SK-N-SH (cell line): ENCODE data around the gene VLDLR.

ENCODE experiments used
- GATA2 ChIP-seq: sonication (generic); formaldehyde crosslinking; IDR thresholded peaks from 2 replicates; pipeline ENCODE4 v1.5.0; 2020; ENCODE audit warnings: mild to moderate bottlenecking, missing genetic modification reagents
- TAF1 ChIP-seq: IDR thresholded peaks from 2 replicates; pipeline ENCODE4 v1.6.1; 2012; ENCODE audit warnings: low read depth, mild to moderate bottlenecking, low read length, moderate library complexity, borderline replicate concordance
- TF ChIP-seq, protein P1 (sequence below): fragments of 200-600 bp; sonication (generic); IDR thresholded peaks from 2 replicates; pipeline ENCODE4 v1.6.1; 2017; ENCODE audit warnings: antibody characterized with exemption, mild to moderate bottlenecking, moderate library complexity

DNA sequence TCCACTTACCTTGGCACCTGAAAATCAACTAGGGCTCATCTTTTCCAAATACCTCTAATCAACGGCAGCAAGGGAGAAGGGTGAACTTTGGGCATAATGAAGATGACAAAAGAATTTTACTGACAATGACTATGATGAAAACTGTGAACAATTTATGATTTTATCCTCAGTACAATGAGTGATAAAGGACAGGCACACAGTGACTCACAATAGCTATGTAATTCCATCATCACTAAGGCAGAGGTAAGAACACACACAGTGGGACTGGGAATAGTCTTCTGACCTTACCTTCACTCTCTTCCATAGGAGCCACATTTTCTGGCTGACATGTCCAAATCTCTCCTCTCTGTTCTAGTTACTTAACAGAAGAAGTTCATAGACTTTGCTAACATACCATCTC, 69.6 kb downstream of the VLDLR start:
- TF ChIP-seq GATA2 (no peak), TAF1 (no peak)
- TF ChIP-seq, protein P1, sequence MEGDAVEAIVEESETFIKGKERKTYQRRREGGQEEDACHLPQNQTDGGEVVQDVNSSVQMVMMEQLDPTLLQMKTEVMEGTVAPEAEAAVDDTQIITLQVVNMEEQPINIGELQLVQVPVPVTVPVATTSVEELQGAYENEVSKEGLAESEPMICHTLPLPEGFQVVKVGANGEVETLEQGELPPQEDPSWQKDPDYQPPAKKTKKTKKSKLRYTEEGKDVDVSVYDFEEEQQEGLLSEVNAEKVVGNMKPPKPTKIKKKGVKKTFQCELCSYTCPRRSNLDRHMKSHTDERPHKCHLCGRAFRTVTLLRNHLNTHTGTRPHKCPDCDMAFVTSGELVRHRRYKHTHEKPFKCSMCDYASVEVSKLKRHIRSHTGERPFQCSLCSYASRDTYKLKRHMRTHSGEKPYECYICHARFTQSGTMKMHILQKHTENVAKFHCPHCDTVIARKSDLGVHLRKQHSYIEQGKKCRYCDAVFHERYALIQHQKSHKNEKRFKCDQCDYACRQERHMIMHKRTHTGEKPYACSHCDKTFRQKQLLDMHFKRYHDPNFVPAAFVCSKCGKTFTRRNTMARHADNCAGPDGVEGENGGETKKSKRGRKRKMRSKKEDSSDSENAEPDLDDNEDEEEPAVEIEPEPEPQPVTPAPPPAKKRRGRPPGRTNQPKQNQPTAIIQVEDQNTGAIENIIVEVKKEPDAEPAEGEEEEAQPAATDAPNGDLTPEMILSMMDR: no peak
